GM12892 (cell line): Measurements from ENCODE around the gene TMIGD3.

Experiments used
- DNase-seq: peaks from one replicate; pipeline ENCODE4 v3.0.0; 2011; ENCODE audit not compliant: insufficient read length
- FAIRE-seq: peaks from 2 replicates; lab custom pipeline; 2011; peaks lifted over from hg19 to GRCh38; lab: Jason Lieb, UNC
- POLR2A ChIP-seq: IDR thresholded peaks from 2 replicates; pipeline ENCODE4 v1.6.1; 2011; ENCODE audit warnings: low read depth, low read length, control low read depth
- POLR2AphosphoS5 ChIP-seq: IDR thresholded peaks from 2 replicates; pipeline ENCODE4 v1.6.1; 2011; ENCODE audit warnings: low read depth, low read length, control low read depth
- TAF1 ChIP-seq: IDR thresholded peaks from 2 replicates; pipeline ENCODE4 v1.6.1; 2011; ENCODE audit warnings: low read depth, mild to moderate bottlenecking, control low read depth, low read length, borderline replicate concordance

TMIGD3 gene

GRCh38 chr1:111470596-111470995 is 32.8 kb downstream of the TMIGD3 start:
- FAIRE-seq = no peak
- TF ChIP-seq TAF1 (no peak), POLR2A (no peak), POLR2AphosphoS5 (no peak)
- no peak for DNase-seq

- DNase-seq (no peak), FAIRE-seq (no peak)
- TF ChIP-seq TAF1 = no peak
- no peak for TF ChIP-seq POLR2AphosphoS5
These were observed 33.9 kb downstream of the TMIGD3 start for GRCh38 chr1:111469539-111469938.

DNA sequence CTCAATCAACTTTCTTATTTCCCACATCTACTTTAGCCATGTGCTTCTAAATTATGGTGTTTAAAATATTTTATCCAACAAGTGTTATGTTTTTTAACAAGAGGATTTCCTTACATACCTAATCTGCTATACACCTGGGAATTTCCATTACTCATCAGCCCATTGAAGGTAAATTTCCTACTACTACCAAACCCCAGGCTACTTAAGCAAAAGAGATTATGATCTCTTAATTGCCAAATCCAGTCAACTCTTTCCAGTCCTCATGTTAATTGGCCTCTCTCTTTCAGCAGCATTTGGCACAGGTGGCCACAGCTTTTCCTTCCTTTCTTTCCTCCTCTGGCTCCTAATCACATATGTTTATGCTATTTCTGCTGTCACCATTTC is 34.7 kb downstream of the TMIGD3 start:
- DNase-seq (no peak), FAIRE-seq (no peak)
- TF ChIP-seq POLR2AphosphoS5 (no peak), POLR2A (no peak), TAF1 (no peak)

DNA sequence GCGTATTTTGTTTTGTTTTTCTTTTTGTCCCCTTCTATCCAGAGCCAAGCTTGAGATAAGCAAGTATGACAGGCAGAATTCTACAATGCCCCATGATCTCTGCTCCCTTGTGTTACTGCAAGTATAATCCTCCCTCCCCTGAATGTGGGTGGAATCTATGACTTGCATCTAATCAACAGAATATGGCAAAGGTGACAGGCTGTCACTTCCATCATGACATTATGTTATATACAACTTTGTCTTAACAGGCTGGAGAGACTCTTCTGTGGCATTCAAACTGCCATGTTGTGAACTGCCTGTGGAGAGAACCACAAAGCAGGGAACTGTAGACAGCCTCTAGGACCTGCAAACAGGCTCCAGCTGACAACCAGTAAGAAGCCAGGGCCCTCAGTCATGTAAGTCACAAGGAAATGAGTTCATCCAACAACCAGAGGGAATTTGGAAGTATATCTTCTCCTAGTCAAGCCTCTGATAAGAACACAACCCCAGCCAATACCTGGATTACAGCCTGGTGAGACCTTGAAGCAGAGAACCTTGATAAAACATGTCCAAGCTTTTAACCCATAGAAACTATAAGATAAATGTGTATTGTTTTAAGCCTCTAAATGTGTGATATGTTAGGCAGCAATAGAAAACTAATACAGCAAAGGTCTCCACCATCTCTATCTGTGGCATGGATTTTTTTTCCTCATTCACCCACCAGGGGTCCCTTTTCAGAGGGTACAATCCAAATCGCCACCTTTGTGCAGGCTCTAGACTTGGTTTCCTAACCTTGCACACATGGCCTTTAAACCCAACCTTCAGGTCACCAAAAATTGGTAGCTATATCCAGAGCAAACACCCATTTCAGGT is 35.3 kb downstream of the TMIGD3 start:
- TF ChIP-seq POLR2A = no peak
- TF ChIP-seq TAF1 = no peak
- TF ChIP-seq POLR2AphosphoS5 = no peak
- no peak for DNase-seq
- FAIRE-seq = no peak

DNA sequence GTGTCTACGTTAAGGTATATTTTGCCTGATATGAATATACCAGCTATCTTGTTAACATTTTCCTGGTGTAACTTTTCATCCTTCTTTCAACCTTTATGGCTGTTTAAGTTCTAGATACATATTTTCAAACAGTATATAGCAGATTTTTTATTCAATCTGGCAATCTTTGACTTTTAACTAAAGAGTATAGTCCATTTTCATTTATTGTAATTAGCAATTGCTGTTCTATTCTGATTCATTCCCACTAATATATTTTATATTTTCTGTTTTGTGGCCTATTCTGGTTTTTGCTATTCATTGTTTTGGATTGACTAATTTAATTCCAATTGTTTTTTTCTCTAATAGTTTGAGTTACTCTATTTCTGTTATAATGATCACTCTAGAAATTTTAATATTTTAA is 37.0 kb downstream of the TMIGD3 start:
- FAIRE-seq (no peak), DNase-seq (no peak)
- TF ChIP-seq POLR2A = no peak
- no peak for TF ChIP-seq POLR2AphosphoS5
- no peak for TF ChIP-seq TAF1

DNA sequence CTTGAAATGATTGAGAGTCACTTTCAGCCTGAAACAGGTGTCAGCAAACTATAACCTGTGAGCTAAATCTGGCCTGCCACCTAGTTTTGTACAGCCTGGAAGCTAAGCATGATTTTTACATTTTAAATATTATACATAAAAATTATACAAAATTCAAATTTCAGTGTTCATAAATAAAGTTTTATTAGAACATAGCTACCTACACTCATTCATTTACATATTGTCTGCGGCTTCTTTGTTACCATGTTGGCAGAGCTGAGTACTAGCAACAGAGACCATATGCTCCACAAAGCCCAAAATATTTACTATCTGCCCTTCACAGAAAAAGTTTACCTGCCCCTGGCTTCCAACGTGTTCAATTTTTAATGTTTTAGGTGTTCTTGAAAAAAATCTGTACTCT is 37.7 kb downstream of the TMIGD3 start:
- TF ChIP-seq TAF1 = no peak
- no peak for TF ChIP-seq POLR2A
- TF ChIP-seq POLR2AphosphoS5 = no peak
- no peak for FAIRE-seq
- DNase-seq = no peak

GRCh38 chr1:111463029-111463683 is 40.3 kb downstream of the TMIGD3 start:
- no peak for TF ChIP-seq TAF1
- no peak for FAIRE-seq
- DNase-seq = no peak

- DNase-seq (no peak), FAIRE-seq (no peak)
- TF ChIP-seq POLR2A (no peak), POLR2AphosphoS5 (no peak)
These were observed 40.9 kb downstream of the TMIGD3 start for GRCh38 chr1:111462370-111463028.

- no peak for FAIRE-seq
- no peak for TF ChIP-seq POLR2AphosphoS5
- TF ChIP-seq TAF1 = no peak
- TF ChIP-seq POLR2A = no peak
- DNase-seq = no peak
These were observed 41.7 kb downstream of the TMIGD3 start for GRCh38 chr1:111461765-111462164.

DNA sequence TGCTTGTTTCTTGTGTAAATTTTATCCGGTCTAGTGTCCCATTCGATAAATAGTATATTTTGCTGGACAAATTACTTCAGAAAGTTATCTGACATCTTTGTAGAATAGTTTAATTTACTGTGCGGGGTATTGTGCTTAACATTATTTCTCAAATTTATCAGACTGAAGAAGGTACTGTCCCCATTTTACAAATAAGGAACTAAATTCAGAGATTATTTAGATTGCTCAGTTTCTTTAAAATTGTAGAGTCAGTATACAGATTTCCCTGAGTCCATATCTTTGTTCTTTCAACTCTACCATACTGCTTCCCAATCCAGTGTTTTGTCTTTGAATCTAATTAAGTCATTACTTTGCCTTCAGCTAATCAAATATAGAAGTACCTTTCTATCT is 47.8 kb downstream of the TMIGD3 start:
- FAIRE-seq = no peak
- no peak for TF ChIP-seq POLR2A
- no peak for TF ChIP-seq POLR2AphosphoS5
- TF ChIP-seq TAF1 = no peak
- no peak for DNase-seq

DNA sequence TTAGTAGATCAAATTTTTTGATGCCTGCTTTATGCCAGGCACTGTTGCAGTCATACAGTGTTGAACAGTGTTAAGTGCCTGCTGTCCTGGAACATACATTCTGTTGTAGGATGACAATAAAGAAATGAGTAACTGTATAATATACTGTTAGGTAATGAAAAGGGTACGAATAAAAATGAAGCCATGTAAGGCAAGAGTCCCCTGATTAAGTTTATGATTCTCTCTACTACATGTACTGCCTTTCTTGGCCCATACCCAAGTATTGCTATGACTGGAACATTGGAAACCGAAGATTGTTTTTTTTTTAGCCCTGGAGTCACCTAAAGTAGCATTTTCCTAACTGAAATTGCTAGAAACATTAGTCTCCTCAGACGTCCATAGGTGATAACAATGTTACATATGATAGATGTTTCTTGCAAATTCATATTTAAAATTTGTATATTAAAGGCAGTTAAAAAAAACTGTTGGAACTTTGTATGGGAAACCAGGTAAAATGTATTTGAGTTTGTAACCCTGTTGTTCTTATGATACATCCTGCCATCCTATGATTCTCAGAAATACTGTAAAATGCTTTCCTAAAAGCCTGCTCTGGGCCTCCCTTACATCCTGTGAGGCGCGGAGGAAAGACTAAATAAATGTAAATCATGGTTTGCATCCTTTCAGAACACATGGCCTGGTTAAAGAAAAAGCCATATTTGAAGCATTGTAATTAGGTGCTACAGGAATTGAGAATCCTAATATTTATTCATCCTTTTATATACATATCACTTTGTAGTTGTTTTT is 48.4 kb downstream of the TMIGD3 start:
- TF ChIP-seq POLR2AphosphoS5 (no peak), TAF1 (no peak), POLR2A (no peak)
- FAIRE-seq (peak; percentile 67), DNase-seq (no peak)

DNA sequence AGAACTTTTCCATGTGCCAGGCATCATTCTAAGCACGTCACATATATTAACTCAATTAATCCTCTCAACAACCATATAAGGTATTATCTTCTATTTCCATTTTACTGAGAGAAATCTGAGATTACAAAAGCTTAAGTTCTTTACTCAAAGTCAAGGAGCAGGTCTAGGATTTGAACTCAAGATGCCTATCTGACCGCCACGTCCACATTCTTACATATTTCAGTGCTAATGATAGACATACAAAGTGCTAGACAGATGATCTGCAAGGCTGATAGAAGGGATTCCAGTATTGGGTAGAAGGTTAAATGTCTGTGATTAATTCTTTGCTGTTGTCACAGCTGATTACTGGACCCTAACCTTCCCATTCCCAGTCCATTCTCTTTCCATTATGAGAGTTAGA is 49.7 kb downstream of the TMIGD3 start:
- TF ChIP-seq POLR2A = no peak
- TF ChIP-seq TAF1 = no peak
- FAIRE-seq (no peak), DNase-seq (no peak)

DNA sequence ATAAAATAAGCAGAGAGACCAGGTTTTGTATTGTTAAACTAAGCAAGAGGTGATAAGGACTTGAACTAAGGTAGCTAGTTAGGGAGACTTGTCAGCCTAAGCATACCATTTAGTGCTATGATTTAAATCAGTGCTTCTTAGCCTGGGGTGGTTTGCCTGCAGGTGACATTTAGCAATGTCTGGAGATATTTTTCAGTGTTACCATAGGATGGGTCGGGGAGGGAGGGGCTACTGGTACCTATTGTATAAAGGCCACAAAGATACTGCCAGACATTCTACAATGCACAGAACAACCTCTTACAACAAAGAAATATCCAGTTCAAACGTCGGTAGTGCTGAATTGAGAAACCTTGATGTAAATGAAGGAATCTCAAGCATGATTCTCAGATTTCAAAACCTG is 50.9 kb downstream of the TMIGD3 start:
- FAIRE-seq (no peak), DNase-seq (no peak)
- no peak for TF ChIP-seq TAF1
- TF ChIP-seq POLR2AphosphoS5 = no peak
